CD4-positive, alpha-beta T cell treated with Interleukin-17A for 4 hours (primary cell): ENCODE data around the gene RNF38.
"Not testable (repeated sequence)": the region's sequence is repeated elsewhere in the genome, so short reads cannot be mapped to it uniquely, and the experiment has no call there.

Source experiments
- DNase-seq: peaks from one replicate; pipeline ENCODE4 v3.0.0-alpha.2; 2020; ENCODE audit warnings: mixed read lengths

Gene RNF38

DNA sequence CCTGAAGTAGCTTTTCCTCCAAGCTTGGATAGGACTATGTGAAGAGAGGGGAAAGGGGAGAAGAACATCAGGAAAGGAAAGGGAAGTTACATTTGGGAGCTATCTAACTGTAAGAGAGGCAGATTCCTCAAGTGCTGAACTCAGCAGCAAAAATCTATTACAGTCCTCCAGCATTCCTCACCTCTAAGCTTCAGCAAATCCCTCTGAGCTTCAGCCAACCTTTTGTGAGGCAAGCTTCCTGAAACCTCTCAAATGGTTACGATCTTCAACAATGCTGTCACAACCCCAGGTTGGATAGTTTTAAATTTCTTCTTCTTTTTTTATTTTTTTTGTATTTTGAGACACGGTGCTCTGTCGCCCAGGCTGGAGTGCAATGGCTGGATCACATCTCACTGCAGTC is 2.5 kb upstream of the RNF38 start:
- DNase-seq, result no peak

DNA sequence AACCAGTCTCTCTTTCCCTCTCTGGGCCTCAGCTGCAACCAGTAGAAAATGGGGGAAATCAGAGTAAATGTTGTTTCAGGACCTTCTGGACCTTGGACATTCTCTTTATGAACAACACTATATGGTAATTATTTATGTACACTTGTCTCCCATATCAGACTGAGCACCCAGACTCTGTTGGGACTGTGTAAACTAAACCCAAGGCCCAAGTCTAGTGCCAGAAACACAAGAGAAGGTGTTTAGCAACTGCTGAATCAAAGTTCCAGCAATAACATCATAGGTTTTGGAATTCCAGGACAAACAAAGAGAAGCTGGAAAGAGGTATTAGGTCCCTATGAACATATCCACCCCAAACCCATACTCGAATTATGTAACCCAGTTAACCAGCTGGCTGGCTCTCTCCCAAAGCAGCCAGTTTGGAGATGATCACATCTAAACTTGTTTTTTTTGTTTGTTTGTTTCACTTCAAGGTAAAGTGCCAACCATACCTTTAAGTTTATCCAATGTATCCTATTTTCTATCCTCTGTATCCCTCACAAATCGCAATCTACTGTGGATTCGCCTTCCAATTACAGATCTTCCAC is 1.9 kb upstream of the RNF38 start:
- DNase-seq, result no peak

DNA sequence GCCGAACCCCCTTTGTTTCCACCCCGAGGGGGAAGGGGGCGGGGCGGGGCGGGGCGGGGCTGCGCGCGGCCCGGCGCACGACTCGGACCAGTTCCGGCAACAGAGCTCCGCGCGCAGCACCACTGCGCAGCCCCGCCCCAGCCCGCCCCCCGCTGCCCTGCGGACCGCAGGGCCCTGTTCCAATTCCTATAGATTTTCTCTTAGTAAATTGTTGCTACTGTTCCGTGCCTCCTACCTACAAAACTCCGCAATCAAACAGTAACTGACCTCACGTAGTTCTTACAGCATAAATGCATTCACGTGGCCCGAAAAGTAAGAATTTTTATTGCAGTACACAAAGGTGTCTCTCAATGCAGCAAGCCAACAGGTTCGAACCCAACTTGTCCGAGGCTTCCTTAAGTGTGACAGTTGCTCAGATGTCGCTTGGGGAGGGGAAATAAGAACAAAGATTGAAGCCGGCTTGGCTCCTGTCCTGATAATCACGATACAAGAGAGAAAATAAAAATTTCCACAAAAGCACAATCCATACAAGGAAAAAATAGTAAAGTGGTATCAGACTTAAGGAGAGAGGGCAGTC is 1.2 kb upstream of the RNF38 start:
- peak; percentile 90 for DNase-seq

DNA sequence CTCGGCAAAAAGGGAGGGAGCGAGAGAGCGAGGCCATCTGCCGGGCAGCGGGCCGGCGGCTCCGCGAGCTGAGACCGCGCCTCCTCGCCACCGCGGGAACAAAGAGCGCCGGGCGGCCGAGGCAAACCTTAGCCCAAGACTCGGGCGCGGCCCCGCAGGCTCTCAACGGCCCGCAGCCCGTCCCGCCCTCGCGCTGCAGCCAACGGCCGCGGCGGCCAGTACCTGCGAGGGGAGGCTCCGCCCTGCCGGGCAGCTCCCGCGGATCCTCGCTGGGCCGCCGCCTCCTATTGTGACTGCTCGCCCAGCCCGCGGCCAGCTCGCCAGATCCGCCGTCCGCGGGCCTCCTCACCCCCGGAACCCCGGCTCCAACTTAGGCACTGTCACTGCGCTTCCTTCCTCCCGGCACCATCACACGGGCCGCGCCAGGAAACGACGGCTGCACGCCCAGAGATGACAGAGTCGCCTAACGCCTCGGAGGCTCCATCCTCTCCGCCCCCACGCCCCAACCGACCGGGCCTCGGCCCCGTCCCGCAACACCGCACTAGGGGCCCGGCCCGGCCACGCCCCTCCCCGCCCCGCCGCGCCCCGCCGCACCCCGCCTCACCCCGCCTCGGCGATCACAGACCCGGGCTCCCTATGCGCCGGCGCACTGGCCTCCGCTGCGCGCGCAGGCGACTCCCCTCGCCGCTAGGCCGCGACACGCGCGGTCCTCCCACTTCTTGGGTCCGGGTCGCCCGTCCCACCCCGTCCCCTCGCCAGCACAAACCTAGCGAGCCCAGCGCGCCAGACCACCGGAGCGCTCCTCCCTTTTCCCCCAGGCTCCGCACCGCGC is 479 bp upstream of the RNF38 start:
- DNase-seq, result peak; percentile 93

DNA sequence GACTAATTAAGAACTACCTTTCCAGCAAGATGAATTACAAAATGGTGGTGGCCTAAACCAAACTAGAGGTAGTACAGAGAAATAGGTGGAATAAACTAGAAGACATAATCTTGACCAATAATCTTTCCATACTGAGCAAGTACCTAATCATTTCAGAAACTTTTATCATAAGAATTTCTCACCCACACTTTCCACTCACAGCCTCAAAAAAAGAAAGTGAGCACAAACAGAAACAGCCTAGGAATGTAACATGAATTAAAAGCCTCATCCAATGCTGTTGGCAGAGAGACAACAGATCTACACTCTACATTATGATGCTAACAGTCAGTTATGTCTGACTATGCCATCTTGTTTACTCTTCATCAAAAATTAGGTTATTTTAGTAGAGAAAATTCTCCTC is 1.3 kb downstream of the RNF38 start:
- DNase-seq, result no peak

DNA sequence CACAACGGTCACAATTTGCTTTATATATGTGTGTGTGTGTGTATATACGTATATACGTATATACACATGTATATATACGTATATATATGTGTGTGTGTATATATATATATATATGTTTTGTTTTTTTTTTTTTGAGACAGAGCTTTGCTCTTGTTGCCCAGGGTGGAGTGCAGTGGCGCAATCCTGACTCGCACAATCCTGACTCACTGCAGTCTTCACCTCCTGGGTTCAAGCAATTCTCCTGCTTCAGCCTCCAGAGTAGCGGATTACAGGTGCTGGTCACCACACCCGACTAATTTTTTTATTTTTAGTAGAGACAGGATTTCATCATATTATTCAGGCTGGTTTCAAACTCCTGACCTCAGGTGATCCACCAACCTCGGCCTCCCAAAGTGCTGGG is 3.1 kb downstream of the RNF38 start:
- DNase-seq, result no peak

DNA sequence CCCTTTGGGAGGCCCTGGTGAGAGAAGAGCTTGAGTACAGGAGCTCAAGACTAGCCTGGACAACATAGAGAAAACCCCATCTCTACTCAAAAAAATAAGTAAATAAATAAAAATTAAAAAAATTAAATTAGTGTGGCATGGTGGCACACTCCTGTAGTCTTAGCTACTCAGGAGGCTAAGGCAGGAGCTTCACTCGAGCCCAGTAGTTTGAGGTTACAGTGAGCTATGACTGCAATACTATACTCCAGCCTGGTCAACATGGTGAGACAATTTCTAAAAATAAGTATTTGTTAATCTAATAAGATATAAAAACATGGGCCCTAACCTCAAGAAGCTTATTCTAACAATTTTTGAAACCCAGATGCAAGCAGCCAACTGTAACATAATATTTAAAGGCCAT is 7.6 kb downstream of the RNF38 start:
- no peak for DNase-seq

DNA sequence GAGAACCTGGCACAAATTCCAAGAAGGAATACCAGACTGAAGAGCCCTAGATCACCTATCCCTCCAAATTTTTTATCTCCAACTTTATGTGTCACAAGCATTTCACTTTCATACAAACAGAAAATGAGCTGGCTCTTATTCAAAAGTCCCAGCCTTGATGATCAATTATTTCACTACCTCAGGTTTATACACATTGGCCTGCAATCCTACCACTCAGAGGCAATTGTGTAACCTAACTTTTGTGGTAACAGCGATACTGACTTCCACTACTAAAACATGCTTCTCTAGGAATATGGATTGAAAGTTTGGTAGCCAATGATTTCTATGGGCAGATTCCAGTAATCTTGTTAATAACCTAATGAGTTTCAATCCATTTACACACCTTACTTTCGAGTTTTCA is 10.5 kb downstream of the RNF38 start:
- no peak for DNase-seq

DNA sequence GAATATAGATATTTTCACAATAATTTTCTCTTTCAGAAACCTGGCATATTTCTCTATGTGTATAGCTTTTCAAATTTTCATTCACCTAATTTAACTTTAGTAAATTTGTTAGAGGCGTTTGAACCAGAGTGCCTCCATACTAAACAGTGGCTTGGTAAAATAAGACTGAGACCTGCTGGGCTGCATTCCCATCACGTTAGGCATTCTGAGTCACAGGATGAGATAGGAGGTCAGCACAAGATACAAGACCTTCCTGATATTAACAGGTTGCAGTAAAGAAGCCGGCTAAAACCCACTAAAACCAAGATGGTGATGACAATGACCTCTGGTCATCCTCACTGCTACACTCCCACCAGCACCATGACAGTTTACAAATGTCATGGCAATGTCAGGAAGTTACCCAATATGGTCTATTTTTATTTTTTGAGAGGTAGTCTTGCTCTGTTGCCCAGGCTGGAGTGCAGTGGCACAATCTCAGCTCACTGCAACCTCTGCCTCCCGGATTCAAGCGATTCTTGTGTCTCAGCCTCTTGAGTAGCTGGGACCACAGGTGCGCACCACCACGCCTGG is 13.6 kb downstream of the RNF38 start:
- DNase-seq, result not testable (repeated sequence)

DNA sequence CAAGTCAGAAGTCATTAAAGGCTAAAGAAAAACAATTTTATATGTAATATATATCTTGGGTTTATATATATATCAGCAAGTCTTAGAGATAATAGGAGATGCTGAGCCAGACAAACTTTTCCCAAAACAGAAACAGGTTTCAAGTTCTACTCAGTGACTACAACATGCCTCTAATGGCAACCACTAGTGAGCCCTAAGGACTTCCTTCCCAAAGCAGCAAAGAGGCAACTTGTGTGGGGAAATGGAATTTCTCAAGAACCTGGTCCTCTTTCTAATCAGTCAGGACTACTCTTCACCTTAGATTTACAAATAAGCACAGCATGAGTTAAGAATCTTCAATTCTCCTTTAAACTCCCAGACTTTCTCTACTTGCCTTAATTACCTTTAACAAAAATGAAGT is 17.6 kb downstream of the RNF38 start:
- DNase-seq, result no peak

DNA sequence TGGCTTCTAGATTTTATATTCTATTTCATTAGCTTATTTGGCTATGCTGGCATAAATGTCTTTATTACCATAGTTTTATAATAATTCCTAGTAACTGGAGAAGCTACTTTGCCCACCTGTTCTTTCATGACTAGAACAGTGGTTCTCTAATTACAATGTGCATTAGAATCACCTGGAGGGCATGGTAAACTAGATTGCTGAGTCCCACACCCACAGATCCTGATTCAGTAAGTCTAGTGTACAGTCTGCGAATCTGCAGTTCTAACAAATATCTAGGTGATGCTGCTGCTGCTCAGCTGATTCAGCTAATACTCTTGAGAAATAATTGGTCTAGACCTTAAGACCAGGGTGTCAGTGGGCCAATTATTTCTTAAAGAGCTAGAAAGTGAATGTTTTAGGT is 35.5 kb downstream of the RNF38 start:
- no peak for DNase-seq

DNA sequence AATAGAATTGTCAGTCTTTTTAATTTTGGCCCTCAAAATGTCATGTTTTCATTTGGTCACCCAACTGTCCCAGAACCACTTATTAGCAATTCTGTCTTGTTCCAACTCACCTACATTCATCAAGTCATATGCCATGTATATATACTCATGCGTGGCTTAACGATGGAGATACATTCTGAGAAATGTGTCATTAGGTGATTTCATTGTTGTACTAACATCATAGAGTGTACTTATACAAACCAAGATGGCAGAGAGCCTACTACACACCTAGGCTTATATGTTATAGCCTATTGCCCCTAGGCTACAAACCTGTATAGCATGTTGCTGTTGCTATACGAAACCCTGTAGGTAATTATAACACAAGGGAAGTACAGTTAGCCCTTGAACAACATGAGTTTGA is 36.6 kb downstream of the RNF38 start:
- no peak for DNase-seq

DNA sequence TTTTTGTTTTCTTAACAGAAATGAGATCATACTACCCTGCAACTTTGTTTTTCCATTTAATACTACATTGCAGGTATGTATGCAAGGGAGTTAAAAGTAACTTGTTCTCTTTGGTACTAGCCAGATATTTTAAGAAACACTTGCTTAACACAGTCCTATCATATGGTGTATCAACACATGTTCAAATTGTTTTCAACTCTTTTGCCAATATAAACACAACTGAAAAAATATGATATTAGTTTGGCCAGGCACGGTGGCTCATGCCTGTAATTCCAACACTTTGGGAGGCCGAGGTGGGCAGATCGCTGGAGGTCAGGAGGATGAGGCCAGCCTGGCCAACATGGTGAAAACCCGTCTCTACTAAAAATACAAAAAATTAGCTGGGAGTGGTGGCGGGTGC is 41.6 kb downstream of the RNF38 start:
- no peak for DNase-seq

DNA sequence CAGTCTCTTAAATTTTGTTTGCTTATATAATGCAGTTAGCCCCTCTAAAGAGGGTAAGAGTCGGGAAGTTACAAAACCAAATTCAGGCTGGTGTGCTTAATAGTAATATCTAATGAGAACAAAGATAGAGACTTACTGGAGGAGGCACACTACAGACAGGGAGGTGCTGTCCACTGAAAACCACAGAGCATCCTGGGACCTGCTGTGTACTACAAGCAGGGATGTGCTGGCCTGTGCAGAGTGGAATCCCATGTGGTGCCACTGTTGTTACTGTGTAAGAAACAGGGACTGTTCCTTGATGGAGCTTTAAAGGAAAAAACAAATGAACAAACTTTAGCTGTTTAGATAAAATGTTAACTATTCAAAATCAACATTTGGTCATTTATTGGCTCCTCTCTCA is 42.4 kb downstream of the RNF38 start:
- DNase-seq, result no peak

DNA sequence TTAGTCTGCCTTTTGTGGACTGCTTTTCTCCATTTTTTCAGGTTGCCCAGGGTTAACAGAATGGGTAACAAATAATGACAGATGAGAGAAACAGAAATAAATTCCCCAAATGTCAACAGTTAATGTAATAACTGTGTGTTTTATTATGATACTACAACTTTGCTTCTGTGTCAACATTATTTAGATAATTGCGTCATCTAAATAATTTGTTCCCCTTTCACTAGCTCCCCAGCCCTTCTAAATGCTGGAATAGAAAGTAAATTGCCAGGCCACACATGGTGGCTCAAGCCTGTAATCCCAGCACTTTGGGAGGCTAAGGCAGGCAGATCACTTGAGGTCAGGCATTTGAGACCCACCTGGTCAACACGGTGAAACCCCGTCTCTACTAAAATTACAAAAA is 53.5 kb downstream of the RNF38 start:
- DNase-seq, result no peak

DNA sequence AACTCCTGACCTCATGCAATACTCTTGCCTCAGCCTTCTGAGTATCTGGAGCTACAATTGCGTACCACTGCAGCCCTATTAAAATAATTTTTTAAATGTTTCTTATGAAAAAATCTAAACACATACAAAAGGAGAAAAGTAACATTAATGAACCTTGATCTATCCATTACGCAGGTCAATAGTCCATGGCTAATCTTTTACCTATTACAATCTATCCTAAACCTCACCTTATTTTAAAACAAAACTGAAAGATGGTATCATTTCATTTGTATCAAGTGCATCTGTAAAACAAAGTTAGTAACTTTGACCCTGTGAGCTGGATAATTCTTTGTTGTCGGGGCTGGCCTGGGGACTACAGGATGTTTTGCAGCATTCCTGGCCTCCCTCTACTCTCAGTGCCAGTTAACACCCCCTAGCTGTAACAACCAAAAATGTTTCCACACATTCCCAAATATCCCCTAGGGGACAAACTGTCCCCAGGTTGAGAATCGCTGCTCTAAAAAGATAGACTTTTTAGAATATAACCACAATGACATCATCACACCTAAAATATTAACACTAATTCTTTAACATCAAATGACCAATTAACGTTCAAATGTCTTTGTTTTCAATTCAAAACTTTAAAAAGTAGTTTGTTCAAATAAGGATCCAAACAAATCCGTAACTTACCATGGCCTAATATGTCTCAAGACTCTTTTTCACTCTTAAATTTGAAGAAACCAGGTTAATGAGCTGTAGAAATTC is 54.8 kb downstream of the RNF38 start:
- DNase-seq, result no peak

DNA sequence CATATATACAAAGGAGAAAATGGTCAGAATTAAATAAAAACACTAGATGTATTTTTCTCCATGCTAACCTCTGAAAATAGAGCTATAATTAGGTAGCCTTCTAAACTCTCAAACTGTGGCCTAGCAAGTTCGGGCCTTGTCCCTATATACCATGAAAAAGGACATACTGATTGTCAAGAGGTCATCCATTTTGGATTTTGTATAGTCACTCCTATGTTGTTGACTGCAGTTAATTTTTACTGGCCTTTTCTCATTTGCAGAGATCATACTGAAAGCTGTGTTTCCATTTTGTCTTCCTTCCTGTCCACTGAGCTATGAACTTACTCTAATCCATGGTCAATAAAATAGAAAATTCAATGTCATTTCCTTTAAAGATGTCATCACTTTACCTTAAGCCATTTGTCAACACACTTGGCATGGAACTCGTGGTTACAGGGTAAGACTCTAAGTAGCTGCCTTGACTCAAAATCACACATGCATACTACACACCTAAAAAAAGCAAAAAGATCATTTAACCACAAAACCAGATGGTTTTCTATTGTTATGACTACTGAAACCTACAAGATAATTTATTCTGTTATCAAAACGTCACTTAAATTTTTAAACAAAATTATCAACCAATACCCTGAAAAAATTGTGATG is 58.0 kb downstream of the RNF38 start:
- DNase-seq, result no peak

DNA sequence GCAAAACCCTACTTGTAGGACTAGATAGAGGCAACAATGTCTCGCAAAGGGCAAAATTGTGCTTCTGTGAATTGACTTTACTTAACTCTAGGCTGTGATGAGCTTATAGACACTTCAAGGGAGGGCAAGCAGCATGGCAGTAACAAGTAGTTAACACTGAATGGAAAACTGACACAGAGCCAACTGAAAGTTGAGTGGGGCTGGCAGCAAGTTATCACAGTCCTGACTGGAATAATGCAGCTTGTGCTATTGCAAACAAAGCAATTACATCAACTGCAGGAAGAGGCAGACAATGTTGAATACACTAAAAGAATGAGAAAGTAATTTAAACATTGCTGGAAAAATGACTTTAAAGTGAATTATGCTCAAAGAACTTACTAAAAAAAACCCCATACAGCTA is 62.2 kb downstream of the RNF38 start:
- DNase-seq, result no peak

DNA sequence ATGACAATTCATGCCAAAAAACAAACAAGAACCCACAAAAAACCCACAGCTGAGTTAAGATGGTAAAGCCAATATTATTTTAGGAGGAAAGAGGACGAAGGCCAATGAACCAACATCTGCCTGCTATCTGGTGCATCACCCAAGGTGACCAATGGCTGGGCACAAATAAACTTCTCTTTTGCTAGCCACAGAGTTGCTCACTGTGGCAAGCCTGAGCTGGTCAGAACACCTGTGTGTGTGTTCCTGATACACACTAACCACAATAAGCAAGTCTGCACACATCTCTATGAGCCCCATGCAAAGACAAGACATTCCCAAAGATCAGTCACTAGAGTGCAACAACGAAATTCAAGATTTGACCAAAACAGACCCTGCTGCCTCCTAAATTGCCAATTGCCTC is 63.1 kb downstream of the RNF38 start:
- no peak for DNase-seq

DNA sequence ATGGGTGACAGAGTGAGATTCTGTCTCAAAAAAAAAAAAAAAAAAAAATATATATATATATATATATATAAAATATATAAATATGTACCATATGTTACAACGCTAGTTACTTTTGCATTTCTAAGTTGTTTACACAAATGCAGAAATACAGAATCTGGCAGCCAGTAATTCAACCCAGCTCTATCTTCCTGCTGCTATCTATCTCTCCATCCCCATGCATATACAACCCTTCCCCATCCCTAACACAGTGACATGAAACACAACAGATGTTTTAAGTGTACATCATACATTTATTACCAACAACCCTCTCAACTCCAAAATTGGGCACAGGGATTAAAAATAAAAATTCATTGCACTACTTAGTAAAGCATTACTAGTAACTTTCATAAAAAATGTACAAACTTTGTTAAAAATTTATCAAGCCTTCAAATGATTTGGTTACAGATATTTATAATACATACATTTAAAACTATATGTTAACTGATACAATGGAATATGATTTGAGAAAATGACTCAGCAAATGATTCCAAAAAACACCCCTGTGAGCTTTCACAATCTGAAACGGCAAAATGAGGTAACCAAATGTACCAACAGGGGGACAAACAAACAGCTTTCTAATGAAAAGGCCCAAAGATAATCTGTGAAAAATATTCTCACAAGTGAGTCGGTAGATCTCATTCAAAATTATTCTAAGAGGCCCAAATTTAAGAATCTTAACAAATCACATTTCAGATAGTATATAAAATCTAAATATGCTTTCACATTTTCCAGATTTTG is 63.8 kb downstream of the RNF38 start:
- DNase-seq, result no peak

DNA sequence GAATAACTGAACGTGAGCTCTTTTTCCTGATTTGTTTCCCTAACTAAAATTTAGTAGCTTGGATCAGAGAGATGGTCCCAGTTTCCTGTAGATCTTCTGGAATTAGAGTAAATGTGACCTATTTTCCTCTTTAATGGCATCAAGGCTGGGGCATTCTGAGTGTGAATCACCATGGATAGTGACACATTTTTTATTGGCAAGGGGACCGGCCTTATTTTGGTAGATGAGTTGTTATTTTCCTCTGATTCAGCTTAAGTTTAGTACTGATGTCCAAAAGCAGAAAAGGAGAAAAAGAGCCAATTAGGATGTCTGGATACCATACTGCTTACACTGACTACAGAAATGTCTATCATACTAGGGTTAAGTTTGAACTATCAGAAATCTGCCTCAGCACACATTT is 68.1 kb downstream of the RNF38 start:
- no peak for DNase-seq

DNA sequence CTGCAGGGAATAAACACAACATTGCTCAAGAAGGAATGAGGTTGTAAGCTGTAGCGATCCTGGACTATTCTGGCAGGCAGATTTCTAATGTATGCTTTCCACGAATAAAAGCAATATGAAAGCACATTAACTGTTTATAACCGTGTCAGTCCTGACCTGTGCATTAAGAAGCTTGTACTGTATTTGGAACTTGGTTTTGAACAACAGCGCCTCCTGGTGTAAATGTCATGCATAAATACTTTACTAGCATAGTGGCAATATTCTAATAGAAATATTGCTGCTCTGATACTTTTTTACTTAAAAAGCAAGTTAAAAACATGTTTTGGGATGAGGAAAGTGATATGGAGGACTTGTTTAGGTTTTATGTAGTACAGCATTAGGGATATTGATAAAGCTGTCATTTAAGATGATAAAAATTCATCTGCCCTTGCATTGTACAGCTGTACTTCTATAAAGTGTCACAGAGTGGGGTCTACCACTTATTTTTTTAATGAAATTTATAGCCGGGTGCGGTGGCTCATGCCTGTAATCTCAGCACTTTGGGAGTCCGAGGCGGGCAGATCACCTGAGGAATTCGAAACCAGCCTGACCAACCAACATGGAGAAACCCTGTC is 71.2 kb downstream of the RNF38 start:
- DNase-seq, result peak; percentile 61
